Esophagus muscularis mucosa (tissue), 4 donors: ENCODE data around the gene RPS21. TPM values are rescaled to one million over a fixed set of nuclear protein-coding genes. Genes with fewer than 3 reads are reported as not detected.

Source experiments
- DNase-seq: peaks from one replicate; pipeline ENCODE4 v3.0.0-alpha.2; 2017; ENCODE audit errors: extremely low spot score
- H3K27ac ChIP-seq, 4 donors: fragments of 200-600 bp; sonication (generic); replicated peaks in 1 of 4; 1 replicate in 3 of 4; 2 replicates in 1 of 4; pipeline ENCODE4 v1.5.1; 2016 to 2019; ENCODE audit warnings: mild to moderate bottlenecking in 1 of 4
- H3K27me3 ChIP-seq, 4 donors: fragments of 200-600 bp; sonication (generic); one replicate each; pipeline versions ENCODE4 v1.5.1 to v1.6.0; 2016 to 2019
- H3K36me3 ChIP-seq, 4 donors: fragments of 200-600 bp; sonication (generic); one replicate each; pipeline ENCODE4 v1.5.1; 2016 to 2019
- H3K4me1 ChIP-seq, 4 donors: fragments of 200-600 bp; sonication (generic); one replicate each; pipeline ENCODE4 v1.5.1; 2016 to 2019
- H3K4me3 ChIP-seq, 4 donors: fragments of 200-600 bp; sonication (generic); 1 replicate in 2 of 4; 2 replicates in 2 of 4; pipeline ENCODE4 v1.5.1; 2016 to 2019; ENCODE audit warnings: mild to moderate bottlenecking in 4 of 4, moderate library complexity in 1 of 4
- H3K9me3 ChIP-seq, 4 donors: fragments of 200-600 bp; sonication (generic); 1 replicate in 3 of 4; 2 replicates in 1 of 4; pipeline ENCODE4 v1.5.1; 2016 to 2019
- CTCF ChIP-seq, 3 experiments: fragments of 200-600 bp in 2 of 3; fragments of 450-650 bp in 1 of 3; sonication (generic) in 2 of 3; IDR thresholded peaks; one replicate each; pipeline ENCODE4 v1.5.1; 2017 to 2019; ENCODE audit warnings: antibody characterized with exemption in 3 of 3, mild to moderate bottlenecking in 2 of 3, moderate library complexity in 1 of 3
- EP300 ChIP-seq: sonication (generic); formaldehyde crosslinking; IDR thresholded peaks from one replicate; pipeline ENCODE4 v1.6.1; 2017; ENCODE audit warnings: antibody characterized with exemption
- POLR2A ChIP-seq: fragments of 450-650 bp; IDR thresholded peaks from one replicate; pipeline ENCODE4 v1.6.1; 2017; ENCODE audit warnings: antibody characterized with exemption, moderate library complexity, mild to moderate bottlenecking, low read depth
- POLR2AphosphoS5 ChIP-seq, 2 donors: sonication (generic); formaldehyde crosslinking; IDR thresholded peaks; one replicate each; pipeline ENCODE4 v1.6.1; 2017; ENCODE audit warnings: antibody characterized with exemption in 2 of 2
- WGBS: methylation state at CpG from one replicate; pipeline ENCODE4 v1.1.5; 2018; 5-methylcytosine and 5-hydroxymethylcytosine counted together
- intact Hi-C: fragments of 100-400 bp; cut with DNase I; formaldehyde crosslinking; loops from one replicate; pipeline ENCODE4 v1.15.1; 2023
- total RNA-seq, 4 donors: library from RNA; depleted of rRNA; stranded (reverse); fragments of >200 nt; gene quantifications; one replicate each; pipeline versions ENCODE4 v1.1.0 to v1.2.1, GENCODE V29; 2016

Gene RPS21
- total RNA-seq, 4 donors from 2014 or later = 581 to 2,787 (median 1,391) TPM

GRCh38 chr20:62426699-62427131, 39.8 kb downstream of the RPS21 start:
- no peak overlapping the region for H3K4me3 ChIP-seq
- peaks cover 0 to 65% (median 3%) of the 10 kb centered on the region in 4 donors for H3K27me3 ChIP-seq
- no peak overlapping the region for H3K27ac ChIP-seq
- H3K4me1 ChIP-seq = no peaks in the 10 kb centered on the region
- 88% methylated on average over 12 of the region's 22 CpGs for WGBS
- intact Hi-C loops = loop anchor here (5.0 kb wide), 1 partner anchor 66 kb away; no protein-coding TSS in a partner anchor
- TF ChIP-seq POLR2AphosphoS5 (IDR thresholded peaks at IDR 0.05) = no peak
- TF ChIP-seq EP300 = no peak
- no peak for TF ChIP-seq POLR2A
- no peak for TF ChIP-seq CTCF (IDR thresholded peaks at IDR 0.05)
- no peaks in the 10 kb centered on the region for H3K36me3 ChIP-seq
- no peak for DNase-seq
- H3K9me3 ChIP-seq = no peaks in the 10 kb centered on the region

DNA sequence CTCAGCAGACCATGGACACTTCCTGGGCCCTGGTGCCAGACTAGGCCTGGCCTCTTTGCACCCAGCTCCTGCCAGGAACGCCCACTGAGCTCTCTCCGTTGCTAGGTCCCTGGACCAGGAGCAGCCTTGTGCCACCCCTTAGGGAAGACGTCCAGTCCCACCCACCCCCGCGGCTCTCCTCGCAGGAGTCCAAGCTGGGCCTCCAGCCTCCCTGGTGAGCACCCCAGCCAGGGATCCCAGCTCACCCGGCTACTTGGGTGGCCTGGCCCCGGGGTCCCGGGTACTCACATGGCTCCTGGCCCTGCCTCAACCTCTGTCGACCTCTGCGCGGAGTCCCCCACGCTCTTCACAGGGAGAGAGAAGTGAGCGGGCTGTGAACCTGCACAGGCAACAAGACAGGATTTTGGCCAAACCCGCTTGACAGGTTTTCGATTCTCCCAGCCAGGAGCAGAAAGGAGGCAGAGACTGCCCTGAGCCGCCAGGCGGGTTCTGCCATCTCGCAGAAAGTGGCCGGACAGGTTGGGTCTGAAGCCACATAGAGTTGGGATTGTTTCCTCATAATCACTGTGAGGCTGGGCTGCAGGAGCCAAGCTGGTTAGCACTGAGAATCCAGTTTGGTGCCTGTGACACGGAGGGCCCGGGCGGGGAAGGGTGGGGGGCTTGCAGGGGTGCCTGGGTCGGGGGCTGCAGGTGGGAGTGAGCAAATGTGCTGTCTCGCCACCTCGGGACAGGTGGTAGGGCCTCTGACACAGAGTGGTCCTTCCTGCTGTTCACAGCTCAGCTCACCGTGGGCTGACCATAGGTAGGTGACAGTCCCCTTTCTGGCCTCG, 40.5 kb downstream of the RPS21 start, which contains the start of gene RBBP8NL:
Gene RBBP8NL (minus strand): TSS at position 368 of the 830 bp plus-strand sequence. CDS start 7,892 bp downstream, outside the sequence.
- WGBS = 70% methylated on average over 9 of the region's 28 CpGs
- H3K27me3 ChIP-seq = peaks cover 0 to 65% (median 3%) of the 10 kb centered on the region in 4 donors
- intact Hi-C loops = loop anchor here (5.0 kb wide), 1 partner anchor 65 kb away; no protein-coding TSS in a partner anchor
- no peak for TF ChIP-seq CTCF (IDR thresholded peaks at IDR 0.05)
- TF ChIP-seq POLR2A = no peak
- TF ChIP-seq POLR2AphosphoS5 (IDR thresholded peaks at IDR 0.05) = no peak
- no peak for TF ChIP-seq EP300
- no peaks in the 10 kb centered on the region for H3K36me3 ChIP-seq
- H3K27ac ChIP-seq = no peak within 1 kb of the TSS
- H3K4me3 ChIP-seq = no peak within 1 kb of the TSS
- no peak for DNase-seq
- H3K9me3 ChIP-seq = no peaks in the 10 kb centered on the region
- H3K4me1 ChIP-seq = no peaks in the 10 kb centered on the region

DNA sequence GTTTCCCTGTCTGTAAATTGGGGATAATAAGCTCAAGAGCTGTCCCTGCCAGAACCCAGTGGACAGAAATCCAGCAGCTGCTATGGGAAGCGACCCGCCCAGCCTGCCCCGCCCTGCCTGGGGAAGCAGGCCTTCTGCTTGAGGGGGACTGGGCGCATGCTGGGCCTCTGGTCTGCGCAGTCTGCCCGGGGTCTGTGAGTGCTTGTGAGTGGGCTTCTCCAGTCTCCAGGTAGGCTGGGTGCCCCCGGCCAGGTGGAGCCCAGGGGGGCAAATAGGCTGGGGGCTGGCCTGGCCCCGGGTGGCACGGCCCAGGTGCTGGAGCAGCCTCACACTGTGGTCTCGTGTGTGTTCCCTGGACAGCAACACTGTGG, 41.1 kb downstream of the RPS21 start:
- intact Hi-C loops = loop anchor here (5.0 kb wide), 1 partner anchor 64 kb away; no protein-coding TSS in a partner anchor
- peaks cover 0 to 60% (median 3%) of the 10 kb centered on the region in 4 donors for H3K27me3 ChIP-seq
- no peak for TF ChIP-seq CTCF (IDR thresholded peaks at IDR 0.05)
- TF ChIP-seq EP300 = no peak
- no peak for TF ChIP-seq POLR2A
- TF ChIP-seq POLR2AphosphoS5 (IDR thresholded peaks at IDR 0.05) = no peak
- H3K4me3 ChIP-seq = no peak overlapping the region
- no peaks in the 10 kb centered on the region for H3K36me3 ChIP-seq
- 80% methylated on average over 1 of the region's 10 CpGs for whole genome bisulfite sequencing
- no peak overlapping the region for H3K27ac ChIP-seq
- peaks cover 0 to 2% (median under 1%) of the 10 kb centered on the region in 4 donors for H3K4me1 ChIP-seq
- H3K9me3 ChIP-seq = no peaks in the 10 kb centered on the region
- no peak for DNase-seq

DNA sequence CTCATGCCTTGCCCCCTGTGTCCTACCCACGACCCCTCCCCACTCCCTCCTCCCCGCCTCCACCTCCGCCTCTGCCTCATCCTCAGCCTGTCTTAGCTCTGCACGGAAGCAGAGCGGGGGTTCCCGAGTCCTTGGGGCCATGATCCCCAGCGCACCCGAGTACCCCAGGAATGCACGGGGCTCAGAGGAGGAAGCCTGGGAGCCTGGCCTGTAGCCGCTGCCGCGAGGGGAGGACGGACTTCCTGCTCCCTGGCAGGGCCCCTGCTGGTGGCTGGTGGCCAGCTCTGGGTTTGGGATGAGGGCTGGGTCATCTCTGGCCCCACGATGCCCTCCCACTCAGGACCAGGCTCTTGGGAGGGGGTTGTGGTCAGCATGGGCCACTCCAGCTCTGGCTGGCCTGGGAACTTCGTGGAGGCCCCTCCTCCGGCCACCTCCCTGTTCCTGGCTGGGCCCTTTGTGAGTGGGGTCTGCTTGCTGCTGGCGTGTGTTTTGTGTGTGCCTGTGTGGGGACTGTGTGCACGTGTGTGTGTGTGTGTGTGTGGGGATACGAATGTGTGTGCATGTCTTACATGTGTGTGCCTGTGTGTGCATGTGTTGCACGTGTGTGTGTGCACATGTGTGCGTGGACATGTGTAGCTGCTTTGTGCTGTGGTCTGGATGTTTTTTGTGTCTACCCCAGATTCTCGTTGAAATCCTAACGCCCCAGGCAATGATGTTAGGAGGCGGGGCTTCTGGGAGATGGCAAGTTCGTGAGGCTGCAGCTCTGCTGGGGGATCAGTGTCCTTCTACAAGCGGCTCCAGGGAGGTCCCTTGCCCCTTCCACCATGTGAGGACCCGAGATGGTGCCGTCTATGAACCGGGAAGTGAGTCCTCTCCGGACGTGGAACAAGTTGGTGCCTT, 41.7 kb downstream of the RPS21 start:
- Histone ChIP-seq H3K4me3 (no peak overlapping the region), H3K4me1 (peaks cover 4 to 8% (median 7%) of the 10 kb centered on the region in 4 donors), H3K27ac (no peak overlapping the region), H3K9me3 (no peaks in the 10 kb centered on the region), H3K36me3 (no peaks in the 10 kb centered on the region), H3K27me3 (peaks cover 0 to 53% (median 3%) of the 10 kb centered on the region in 4 donors)
- TF ChIP-seq POLR2A (no peak), POLR2AphosphoS5 (IDR thresholded peaks at IDR 0.05) (no peak), CTCF (IDR thresholded peaks at IDR 0.05) (no peak), EP300 (no peak)
- intact Hi-C loops = loop anchor here (5.0 kb wide), 1 partner anchor 64 kb away; no protein-coding TSS in a partner anchor
- DNase-seq = no peak
- 80% methylated on average over 8 of the region's 31 CpGs for WGBS
